HG02763 (cell line): ENCODE data around the gene RTF2.
"Not testable (repeated sequence)": the region's sequence is repeated elsewhere in the genome, so short reads cannot be mapped to it uniquely, and the experiment has no call there.

Source experiments
- ATAC-seq: cut with Tn5 transposase; IDR thresholded peaks from one replicate; pipeline ENCODE4 v1.9.1; 2021; ENCODE audit warnings: mild to moderate bottlenecking, moderate library complexity; ENCODE audit not compliant: unreplicated experiment

Gene RTF2

GRCh38 chr20:56469077-56469449, 636 bp downstream of the RTF2 start:
- no peak for ATAC-seq

- no peak for ATAC-seq
These were observed 15.5 kb downstream of the RTF2 start for GRCh38 chr20:56483970-56484369.

GRCh38 chr20:56487216-56487615, 18.8 kb downstream of the RTF2 start:
- no peak for ATAC-seq

- no peak for ATAC-seq
These were observed 20.1 kb downstream of the RTF2 start for GRCh38 chr20:56488566-56488965.

- ATAC-seq, result no peak
These were observed 32.7 kb downstream of the RTF2 start for GRCh38 chr20:56501116-56501515.

GRCh38 chr20:56503916-56504315, 35.5 kb downstream of the RTF2 start:
- no peak for ATAC-seq

GRCh38 chr20:56504373-56505005, 36.1 kb downstream of the RTF2 start:
- ATAC-seq, result no peak

DNA sequence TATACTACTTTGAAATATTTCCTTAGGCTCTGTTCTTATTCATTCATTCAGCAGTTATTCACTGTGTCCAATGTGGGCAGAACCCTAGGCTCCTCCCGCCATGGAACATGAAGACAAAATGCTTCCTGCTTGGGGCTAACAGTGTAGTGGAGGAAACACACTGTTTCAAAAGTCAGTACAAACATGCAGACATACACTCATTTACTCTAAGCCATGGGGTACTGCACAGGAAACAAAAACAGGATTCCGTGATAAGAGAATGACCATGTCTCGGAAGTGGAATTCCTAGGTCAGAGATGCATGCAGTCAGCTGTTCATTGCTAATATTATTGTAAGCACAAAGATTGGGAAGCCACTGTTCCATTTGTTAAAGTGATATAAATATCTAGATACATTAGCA, 37.7 kb downstream of the RTF2 start:
- no peak for ATAC-seq

GRCh38 chr20:56511926-56512325, 43.5 kb downstream of the RTF2 start:
- no peak for ATAC-seq

GRCh38 chr20:56513161-56514150, 45.0 kb downstream of the RTF2 start:
- ATAC-seq, result no peak

DNA sequence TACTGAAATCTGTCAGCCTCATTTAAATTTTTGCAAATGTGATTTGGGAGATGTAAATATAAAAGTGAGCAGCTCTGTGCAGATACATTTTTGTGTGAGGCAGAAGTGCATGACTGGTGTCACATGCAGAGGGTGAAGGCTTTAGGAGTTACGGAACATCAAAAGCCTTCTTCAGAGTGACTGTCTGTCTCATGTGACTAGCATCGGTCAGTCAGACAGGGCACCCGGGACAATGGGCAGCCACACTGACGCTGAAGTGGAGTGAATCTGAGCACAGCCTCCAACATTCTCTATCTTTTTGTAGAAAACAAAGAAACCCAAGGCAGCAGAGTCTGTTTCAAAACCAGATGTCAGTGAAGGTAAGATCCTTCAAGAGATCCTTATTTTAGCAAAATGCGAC, 48.2 kb downstream of the RTF2 start:
- no peak for ATAC-seq

GRCh38 chr20:56517211-56517610, 48.8 kb downstream of the RTF2 start:
- ATAC-seq, result no peak

DNA sequence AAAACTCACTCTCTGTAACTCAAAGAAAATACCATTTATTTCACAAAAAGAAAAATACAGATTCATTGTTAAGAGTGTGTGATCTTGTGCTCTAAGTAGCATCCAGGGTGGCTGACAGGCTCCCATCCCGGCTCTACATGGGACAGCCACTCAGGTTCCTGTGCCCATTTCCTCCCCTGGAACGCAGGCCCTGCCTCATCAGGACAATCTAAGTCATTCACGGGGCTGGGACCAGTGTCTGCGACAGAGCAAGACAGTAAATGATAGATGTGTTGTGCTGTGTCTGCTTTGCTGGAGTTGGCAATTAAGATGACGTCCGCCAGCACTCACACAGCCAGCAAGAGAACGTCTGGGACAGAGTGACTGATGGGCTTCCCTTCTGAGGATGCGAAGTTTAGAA, 49.2 kb downstream of the RTF2 start:
- no peak for ATAC-seq

GRCh38 chr20:56518126-56518525, 49.7 kb downstream of the RTF2 start:
- ATAC-seq, result no peak

- no peak for ATAC-seq
These were observed 50.4 kb downstream of the RTF2 start for GRCh38 chr20:56518721-56519398.

- no peak for ATAC-seq
These were observed 51.1 kb downstream of the RTF2 start for GRCh38 chr20:56519551-56519950.

GRCh38 chr20:56520180-56520579, 51.8 kb downstream of the RTF2 start:
- ATAC-seq, result no peak

GRCh38 chr20:56520746-56521354, 52.4 kb downstream of the RTF2 start:
- ATAC-seq, result not testable (repeated sequence)

DNA sequence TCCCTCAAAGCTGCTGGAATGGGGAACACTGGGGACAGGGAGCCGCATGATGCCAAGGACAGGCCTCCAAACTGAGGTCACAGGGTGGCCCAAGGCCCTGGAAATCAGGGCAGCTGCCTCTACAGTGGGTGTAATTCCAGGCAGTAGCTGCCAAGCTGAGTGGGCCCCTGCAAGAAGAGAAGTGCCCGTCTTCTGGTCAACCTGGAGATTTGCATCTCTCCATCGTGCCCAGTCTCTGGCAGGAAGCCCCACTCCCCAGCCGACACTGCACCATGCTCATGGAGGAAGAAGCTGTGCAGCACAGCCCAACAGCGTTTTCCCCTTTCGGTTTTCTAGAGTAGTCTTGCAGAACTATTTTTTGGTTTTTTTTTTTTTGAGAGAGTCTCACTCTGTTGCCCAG, 53.9 kb downstream of the RTF2 start:
- no peak for ATAC-seq

GRCh38 chr20:56524444-56524843, 56.0 kb downstream of the RTF2 start, which contains the start of gene FAM209A:
Gene FAM209A (plus strand): TSS chr20:56524744. CDS start chr20:56524809, 65 bp downstream.
- not testable (repeated sequence) for ATAC-seq

- ATAC-seq, result no peak
These were observed 59.1 kb downstream of the RTF2 start for GRCh38 chr20:56527521-56527920.
